HG03521 (cell line): ENCODE results near the gene MXD3.
"Not testable (repeated sequence)": the region's sequence is repeated elsewhere in the genome, so short reads cannot be mapped to it uniquely, and the experiment has no call there.

Source experiments
- ATAC-seq: cut with Tn5 transposase; IDR thresholded peaks from one replicate; pipeline ENCODE4 v1.9.1; 2021; ENCODE audit warnings: mild to moderate bottlenecking, moderate library complexity; ENCODE audit not compliant: unreplicated experiment

The MXD3 gene, protein sequence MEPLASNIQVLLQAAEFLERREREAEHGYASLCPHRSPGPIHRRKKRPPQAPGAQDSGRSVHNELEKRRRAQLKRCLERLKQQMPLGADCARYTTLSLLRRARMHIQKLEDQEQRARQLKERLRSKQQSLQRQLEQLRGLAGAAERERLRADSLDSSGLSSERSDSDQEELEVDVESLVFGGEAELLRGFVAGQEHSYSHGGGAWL

DNA sequence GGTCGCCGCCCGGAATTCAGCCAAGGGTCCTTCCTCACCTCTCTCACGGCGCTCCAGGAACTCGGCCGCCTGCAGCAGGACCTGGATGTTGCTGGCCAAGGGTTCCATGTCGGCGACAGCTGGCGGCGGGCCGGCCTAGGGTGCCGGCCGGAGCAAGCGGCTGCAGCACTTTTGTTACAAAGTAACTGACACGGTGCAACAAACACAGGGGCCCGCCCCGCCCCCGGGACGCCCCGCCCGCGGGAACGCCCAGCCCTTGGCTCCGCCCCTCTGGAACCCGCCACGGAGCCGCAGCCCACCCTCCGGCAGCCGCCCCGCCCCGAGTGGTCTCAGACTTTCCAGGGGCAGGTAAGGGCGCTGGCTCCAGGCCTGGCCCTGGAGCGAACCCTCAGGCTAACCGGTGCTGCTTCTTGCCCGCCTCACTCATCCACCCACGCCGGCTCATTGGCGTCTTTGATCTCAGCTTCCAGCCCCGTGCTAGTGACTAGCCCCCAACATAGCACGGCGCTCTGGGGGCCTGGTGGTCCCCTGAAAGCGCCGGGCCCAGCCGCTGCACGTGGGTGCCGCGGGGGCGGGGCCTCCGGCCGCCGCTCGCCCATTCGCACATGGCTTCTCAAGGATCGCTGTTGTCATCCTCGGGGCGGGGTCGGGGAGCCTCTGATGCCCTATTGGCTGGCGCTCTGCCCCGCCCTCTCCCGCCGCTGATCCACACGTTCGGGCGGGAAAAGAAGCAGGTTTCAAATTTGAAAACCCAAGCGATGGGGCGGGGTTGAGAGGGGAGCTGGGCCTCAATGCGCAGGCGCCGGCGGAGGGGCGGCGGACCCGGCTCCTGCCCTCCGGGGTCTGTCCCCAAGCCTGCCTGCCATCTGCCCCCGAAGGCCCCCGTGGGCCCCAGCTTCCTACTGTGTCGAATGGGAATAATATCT is at the start of gene MXD3:
TSS of gene MXD3 (minus strand) at position 176 of the 926 bp plus-strand sequence. CDS start at position 108, 68 bp downstream.
- ATAC-seq: peak; percentile 78

DNA sequence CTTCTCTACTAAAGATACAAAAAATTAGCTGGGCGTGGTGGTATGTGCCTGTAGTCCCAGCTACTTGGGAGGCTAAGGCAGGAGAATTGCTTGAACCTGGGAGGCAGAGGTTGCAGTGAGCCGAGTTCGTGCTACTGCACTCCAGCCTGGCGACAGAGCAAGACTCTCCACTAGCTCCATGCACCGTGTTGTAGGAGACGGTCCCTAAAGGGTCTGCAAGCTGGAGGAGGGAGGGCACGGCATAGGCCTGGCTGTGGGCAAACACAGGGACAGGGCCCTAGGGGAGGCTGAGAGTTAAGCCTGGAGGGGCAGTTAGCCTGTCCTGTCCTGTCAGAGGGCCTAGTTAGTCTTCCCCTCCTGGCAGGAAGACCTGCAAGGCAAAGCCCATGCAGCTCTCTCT is 49.0 kb upstream of the MXD3 start:
- ATAC-seq: not testable (repeated sequence)

DNA sequence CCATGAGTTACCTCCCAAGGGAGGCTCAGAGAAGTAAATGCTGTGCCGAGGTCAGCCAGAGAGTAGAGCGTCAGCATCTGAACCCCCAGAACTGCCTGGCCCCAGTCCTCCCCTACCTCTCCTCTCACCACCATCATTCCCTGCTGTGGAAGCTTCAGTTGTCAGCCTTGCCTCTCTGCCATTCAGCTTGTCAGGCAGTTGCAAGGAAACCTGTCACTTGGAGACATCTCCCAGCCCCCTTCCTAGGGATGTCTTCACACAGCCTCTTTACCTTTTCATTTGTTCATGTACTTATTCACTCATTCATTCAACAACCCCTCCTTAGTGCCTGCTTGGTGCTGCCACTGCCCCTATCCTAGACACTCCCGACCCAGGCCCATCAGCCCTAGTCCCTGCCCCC is 48.2 kb upstream of the MXD3 start:
- no peak for ATAC-seq

DNA sequence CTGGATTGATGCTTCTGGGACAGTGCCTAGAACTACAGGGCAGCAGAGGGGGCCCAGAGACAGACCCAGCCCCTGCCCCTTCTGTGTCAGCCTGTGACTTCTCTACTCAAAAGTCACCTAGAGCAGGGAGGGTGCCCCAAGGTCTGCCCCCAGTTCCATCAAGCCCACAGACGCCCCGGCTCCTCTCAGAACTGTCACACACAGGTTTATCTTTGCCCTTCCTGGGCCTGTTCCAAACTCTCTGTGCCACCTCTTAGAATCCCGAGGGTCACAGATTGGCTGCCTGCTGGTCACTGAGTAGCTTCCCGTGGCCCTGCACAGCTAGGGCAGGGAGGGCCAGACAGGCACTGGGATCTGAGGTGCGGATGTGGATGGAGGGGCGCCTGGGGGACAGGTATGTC is 47.8 kb upstream of the MXD3 start:
- ATAC-seq: no peak

DNA sequence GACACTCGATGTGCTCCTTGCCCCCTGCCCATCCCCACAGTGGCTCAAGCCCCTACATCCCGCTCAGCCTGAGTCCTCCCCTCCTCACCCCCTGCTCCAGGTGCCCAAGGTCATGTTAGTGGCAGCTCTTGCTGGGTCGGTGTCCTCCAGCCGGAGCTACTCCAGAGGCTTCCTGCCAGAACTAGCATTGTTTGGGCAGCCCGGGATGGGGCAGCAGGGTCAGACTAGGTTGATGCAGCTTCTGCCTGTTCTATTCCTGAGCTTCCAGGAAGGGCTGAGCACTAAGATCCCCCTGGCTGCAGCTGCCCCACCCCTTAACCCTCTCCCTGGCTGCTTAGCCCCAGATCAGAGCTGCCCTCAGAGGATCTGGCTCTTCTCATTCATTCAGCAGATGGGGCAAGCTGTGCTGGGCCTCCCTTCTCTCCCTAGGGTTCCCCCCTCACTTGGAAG is 46.7 kb upstream of the MXD3 start:
- no peak for ATAC-seq

DNA sequence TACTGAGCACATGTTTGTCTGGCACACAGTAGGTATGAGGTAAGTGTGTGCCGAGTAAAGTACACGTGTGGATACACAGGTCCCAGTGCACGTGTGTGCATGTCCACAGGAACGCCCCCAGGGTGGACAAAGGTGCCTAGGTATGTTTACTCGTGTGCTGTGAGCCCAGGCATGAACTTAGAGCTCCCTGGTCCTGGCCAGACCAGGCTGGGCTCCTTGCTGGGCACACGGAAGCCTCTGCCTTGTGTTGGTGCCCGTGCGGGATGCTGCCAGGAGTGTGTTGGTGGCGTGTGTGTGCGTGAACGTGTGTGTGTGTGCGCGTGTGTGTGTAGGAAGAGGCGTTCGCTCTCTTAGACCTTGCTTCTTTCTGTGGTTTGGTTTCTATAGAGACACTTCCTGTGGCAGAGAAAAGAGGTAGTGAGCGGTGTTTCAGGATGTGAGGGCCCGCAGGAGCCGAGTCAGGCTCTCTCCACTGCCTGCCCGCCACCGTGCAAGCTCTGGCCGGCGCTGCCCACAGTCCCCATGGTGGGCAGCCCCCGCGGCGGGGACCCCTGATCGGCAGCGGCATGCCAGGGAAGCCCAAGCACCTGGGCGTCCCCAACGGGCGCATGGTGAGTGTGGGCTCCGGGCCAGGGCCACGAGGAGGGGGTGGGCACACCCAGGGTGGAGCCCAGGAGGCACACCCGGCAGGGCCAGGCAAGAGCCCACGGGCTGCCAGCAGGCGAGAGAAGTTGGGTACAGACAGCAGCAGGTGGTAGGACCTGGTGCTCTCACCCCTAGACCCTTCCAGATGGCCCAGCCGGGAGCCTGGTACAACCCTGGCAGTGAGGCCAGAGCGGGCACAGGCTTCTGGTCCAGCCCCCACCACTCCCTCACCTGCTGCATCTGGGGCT is 46.0 kb upstream of the MXD3 start, which contains the start of gene RGS14:
TSS of gene RGS14 (plus strand) at position 466 of the 893 bp plus-strand sequence. CDS start at position 567, 101 bp downstream.
- ATAC-seq: peak; percentile 91

DNA sequence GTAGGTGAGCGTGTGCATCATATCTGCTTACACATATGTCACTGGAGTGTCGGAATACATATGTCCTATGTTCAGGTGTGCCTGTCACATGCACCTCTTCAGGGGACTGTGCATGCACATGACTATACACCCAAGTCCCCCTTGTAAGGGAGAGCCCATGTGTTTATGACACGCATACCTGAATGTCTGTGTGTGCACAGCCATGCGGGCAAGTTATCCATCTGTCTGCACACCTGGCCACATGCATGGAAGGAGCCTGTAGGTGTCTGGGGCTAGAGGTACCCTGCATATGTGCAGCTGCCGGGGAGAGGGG is 45.4 kb upstream of the MXD3 start:
- no peak for ATAC-seq

DNA sequence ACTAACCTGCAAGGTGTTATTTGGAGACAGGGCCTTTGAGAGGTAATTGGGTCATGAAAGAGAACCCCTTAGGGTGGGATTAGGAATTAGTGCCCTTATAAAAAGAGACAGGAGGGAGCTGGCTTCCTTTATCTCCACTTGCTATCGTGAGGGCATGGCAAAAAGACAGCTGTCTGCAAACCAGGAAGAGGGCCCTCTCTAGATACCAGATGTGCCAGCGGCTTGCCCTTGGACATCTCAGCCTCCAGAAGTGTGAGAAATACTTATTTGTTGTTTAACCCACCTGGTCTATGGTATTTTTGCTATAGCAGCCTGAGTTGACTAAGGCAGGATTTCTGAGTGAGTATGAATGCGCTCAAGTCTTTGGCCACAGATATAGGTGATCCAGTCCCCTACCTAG is 45.0 kb upstream of the MXD3 start:
- ATAC-seq: no peak

DNA sequence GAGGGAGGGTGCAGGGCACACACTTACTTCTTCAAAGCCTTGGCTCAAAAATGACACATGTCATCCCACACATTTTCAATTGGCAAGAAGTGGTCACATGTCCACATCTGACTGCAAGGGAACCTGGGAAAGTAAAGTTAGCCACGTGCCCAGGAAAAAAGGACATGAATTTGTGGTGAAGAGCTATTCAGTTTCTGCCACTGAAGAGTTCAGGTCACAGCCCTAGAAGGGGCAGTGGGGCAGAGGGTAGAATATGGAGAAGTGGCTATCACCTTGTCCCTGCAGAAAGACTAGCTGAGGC is 44.1 kb upstream of the MXD3 start:
- ATAC-seq: no peak

DNA sequence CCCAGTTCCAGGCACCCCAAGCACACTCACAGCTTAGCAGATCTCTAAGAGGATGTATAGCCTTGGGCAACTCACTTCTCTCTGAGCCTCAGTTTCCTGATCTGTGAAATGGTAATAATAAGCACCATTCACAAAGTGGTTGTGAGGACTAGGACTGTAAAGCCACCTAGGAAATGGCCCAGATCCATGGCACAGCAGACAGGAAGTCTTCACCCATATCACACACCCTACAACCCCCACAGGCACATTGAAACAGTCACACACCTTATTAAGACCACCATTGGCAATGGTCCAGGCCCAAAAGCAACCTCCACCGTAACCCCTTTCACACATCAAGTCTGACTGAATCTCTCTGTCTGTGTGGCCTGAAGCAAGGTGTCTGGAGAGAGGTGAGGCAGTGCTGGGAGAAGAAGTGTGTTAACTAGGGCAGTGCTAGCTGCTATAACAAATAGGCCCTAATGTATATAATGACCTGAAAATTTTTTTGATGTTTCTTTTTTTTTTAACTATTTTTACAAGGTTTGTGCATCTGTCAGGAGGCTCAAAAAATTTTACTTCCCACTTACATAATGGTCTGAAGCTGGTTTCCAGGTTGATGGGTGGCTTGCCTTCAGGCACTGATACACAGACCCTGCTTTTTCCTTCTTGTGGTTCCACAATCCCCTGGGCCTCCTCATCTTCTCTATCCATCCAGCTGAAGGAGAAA is 43.6 kb upstream of the MXD3 start:
- ATAC-seq: no peak

DNA sequence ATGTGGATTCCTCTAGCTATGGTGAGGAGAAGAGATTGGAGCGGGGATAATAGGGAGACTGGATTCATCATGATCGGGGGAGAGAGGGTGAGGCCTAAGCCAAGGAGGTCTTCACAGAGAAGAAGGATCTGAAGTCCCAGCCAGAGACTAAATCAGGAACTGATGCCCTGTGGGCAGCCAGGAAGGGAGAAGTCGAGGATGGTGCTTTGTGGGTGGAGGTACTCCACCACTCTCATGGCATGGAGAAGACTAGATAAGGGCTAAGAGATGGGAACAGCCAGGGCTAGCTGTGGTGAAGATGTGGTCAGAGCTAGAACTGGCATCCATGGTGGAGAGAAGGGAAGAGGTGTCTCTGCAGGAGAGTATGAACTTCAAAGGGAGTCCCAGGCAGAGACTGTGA is 43.0 kb upstream of the MXD3 start:
- no peak for ATAC-seq

DNA sequence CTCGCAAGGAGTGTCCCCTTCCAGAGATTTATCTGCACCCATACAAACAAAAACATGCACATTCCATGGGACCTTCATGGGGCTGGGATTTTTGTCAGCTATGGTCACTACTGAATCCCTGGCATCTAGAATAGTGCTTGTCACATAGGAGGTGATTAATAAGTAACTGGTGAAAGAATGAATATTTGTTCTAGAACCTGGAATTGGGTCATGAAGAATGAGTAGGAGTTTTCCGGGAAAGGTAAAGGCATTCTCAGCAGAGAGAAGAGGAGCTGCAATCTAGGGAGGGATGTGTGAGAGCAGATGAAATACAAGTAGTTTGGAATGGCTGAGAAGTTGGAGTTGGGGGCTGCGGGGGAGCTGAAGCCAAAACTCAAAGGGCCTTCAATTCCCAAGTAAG is 42.6 kb upstream of the MXD3 start:
- ATAC-seq: no peak

DNA sequence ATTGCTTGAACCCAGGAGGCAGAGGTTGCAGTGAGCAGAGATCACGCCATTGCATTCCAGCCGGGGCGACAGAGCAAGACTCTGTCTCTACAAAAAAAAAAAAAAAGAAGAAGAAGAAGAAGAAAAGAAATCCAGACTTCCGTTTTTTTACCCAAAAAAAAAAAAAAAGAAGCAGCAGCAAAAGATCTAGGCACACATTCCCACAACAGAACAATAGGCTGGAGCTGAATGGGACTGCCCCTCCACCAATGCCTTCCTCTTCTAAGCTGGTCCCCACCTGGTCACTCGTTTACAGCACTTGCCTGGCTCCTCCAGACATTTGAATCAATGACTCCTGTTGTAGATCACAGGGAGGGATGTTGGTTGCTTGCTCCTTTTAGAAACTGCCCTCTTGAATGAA is 41.4 kb upstream of the MXD3 start:
- no peak for ATAC-seq

DNA sequence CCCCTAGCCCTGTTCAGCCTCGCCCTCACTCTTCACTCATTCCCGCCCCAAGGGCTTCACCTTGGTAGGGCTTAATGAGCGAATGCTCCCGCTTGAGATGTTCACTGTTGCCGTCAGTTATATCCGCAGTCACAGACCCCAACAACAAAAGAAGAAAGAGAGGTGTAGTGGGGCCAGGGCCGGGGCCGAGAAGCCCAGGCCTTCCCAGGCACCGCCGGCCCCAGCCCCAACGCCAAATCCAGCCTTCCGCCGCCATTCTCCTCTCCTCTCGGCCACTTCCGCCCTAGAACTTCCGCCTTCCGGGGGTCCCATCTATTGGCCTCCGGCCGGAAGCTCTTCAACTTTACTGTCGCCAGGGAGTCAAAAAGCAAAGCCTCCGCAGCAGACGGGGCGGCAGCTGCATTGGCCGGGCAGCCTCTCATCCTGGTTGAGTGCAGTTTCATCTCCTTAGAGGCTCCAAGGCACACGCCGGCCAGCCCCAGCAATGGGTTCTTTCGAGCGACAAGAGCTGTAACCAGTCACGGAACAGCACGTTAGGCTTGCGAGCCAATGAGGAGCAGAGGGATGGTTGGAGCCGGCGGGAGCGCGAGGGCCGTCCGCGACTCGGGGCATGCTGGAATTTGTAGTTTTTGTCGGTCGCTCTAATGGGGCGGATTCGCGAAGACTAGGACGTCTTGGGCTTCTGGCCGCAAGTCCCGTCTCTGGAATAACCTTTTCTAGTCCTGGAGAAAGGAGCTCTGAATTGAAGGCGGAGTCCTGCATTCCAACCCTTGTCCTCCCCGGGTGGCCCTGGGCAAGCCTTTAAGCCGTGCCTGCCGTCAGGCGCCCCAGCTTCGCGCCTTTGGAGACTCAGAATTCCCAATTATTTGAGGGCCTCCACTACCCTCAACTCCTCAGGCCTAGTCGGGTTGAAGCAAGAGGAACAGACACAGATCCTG is 40.0 kb upstream of the MXD3 start, which contains the start of gene LMAN2:
TSS of gene LMAN2 (minus strand) at position 277 of the 938 bp plus-strand sequence. CDS start at position 256, 21 bp downstream.
- ATAC-seq: peak; percentile 96

DNA sequence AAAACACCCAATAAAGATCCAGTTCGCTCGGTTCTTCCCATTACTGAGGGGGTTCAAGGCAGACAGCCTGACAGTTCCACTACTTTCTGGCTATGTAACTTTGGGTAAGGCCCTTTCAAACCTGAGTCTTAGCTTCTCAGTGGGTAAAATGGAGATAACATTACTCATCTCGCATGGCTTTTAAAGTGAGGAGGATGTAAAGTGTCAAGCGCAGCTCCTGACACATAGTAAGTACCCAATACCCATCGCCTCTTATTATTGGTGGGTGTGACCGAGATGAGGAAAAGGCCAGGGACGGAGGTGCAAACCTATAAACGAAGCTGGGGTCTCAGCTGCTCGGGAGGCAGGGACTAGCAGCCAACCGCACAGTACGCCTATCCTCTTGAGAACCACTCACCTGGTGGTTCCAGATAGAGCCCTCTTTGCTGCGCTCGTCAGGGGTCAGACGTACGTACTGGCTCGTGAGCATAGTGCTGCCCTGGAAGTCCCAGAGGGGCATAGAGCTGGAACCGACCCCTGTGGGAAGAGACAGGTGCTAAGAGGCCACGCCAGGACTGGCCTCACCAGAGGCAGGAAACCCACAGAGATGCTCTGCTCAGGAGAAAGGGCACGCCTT is 39.2 kb upstream of the MXD3 start:
- ATAC-seq: no peak

DNA sequence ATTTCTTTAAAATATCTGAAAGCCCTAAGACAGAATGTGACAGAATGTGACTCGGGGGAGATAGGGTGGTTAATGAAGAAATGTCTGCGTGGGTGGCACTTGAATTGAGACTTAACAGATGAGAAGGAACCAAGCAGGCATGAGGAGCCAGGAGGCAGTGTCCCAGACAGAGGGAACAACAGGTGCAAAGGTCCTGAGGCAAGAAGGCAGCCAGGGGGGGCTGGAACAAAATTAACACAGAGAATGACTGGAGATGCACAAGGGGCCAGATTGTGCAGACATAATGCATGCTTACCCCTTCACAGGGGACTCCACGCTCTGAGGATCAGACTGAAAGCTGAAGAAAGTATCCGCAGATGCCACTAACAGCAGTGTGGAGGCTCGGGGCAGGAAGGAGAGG is 38.1 kb upstream of the MXD3 start:
- ATAC-seq: no peak

DNA sequence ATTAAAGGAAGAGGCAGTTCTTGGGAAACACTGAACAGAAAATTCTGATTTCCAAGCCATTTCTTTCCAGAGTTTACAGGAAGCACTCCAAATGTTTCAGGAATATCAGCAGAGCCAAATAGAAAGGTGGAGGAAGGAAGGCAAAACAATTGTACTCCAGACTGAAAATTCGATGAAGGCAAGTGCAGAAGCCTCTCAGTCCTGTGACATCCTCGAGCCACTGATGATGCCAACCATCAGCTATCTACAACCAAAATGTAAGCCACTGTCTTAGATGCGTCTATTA is 37.6 kb upstream of the MXD3 start:
- ATAC-seq: no peak

DNA sequence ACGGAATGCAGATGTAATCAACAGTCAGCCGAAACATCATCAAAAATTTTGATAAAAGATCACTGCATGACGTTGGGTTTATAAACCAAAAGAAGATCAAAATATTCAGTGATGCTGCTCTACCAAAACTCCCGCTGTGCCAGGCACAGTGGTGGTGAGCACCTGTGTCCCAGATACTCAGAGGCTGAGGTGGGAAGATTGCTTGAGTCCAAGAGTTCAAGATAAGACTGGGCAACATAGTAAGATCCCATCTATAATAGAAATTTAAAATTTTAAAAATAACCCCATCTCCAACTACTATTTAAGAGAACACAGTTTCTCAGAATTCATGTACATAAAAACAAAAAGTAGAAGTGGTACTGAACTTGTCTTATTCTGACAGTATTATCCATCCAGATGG is 36.0 kb upstream of the MXD3 start:
- no peak for ATAC-seq

DNA sequence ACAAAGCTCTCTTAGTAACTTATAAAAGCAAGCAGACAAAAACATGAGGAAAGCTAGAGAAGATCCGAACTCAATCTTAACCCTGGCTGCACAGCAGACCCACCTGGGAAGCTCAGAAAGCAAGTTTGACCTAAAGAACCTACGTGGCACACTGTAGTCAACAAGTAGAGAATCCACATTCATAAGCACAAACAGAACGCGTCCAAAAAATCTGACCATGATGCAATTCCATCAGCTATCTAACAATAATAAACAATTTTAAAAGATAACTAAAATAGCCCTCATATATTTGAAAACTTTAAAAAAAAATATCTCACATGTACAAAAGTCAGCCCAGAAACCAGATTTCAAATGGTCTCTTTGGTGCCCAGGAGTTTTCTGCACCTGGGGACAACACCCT is 35.1 kb upstream of the MXD3 start:
- no peak for ATAC-seq
